Hepatocyte (in vitro differentiated cells): ENCODE data around the gene CDH4.

Experiments used
- EZH2phosphoT487 ChIP-seq: fragments of 200-600 bp; sonication (generic); IDR thresholded peaks from one replicate; pipeline ENCODE4 v1.6.1; 2018; ENCODE audit warnings: antibody characterized with exemption, mild to moderate bottlenecking, low read depth, moderate library complexity; ENCODE audit not compliant: unreplicated experiment, severe bottlenecking
- TF ChIP-seq, protein P1 (sequence below): fragments of 200-600 bp; sonication (generic); IDR thresholded peaks from 2 replicates; pipeline ENCODE4 v1.5.1; 2016; ENCODE audit warnings: antibody characterized with exemption, mild to moderate bottlenecking; ENCODE audit not compliant: poor library complexity

DNA sequence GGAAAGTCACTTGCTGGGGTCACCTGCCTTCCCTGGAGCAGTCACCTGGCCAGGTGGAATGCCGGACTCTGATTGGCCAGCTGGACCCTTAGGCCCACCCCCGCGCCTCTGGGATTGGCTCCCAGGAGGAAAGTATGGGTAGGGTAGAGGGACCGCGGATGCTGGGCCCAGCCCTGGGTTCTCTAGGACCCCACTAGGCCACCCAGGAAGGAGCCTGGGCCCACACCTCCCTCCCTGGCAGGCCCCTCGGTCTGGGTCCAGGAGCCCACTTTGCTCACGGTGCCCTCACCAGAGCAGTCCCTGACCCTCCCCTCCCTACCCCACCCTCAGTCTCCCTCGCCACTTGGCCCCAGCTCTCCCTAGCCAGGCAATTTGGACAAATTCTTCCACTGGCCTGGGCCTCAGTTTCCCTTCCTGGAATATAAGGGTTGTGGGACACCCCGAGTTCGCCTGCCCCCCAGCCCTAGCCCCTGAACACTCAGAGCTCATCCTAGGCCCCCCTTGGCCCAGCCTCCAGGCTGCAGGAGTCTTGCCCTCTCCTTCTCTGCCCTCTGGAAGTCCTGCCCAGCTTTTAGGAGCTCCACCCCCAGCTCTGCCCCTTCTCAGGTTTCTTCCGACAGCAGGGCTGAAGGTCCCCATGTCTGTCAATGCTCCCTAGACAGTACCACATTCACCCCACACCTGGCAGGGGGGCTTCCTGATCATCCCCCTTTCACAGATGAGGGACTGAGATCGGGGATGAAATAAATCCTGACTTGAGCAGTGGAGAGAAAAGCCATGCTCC, 514.0 kb downstream of the CDH4 start:
- TF ChIP-seq, protein P1, sequence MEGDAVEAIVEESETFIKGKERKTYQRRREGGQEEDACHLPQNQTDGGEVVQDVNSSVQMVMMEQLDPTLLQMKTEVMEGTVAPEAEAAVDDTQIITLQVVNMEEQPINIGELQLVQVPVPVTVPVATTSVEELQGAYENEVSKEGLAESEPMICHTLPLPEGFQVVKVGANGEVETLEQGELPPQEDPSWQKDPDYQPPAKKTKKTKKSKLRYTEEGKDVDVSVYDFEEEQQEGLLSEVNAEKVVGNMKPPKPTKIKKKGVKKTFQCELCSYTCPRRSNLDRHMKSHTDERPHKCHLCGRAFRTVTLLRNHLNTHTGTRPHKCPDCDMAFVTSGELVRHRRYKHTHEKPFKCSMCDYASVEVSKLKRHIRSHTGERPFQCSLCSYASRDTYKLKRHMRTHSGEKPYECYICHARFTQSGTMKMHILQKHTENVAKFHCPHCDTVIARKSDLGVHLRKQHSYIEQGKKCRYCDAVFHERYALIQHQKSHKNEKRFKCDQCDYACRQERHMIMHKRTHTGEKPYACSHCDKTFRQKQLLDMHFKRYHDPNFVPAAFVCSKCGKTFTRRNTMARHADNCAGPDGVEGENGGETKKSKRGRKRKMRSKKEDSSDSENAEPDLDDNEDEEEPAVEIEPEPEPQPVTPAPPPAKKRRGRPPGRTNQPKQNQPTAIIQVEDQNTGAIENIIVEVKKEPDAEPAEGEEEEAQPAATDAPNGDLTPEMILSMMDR: no peak
- no peak for TF ChIP-seq EZH2phosphoT487
